ENCODE data around the gene IGF2BP2.

DNA sequence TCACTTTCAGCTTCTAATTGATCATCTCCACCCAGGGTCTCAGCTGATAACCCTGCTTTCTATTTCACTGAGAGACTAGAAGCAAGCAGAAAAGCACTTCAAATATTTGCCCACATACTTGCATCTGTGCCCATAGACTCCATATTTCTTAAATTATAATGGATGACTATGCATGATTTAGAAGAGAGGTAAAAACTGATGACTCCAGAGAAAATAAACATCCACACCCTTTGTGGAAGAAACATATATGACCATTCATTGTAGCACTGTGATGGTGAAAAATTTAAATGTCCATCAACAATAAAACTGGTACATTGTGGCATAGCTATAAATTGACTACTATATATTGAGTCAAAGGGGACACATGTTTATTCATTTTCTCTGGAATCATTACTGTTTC is 7.1 kb upstream of the IGF2BP2 start:
- TF ChIP-seq CTCF (conservative IDR thresholded peaks at IDR 0.05) (no peak), ZFX (IDR thresholded peaks at IDR 0.05) (no peak)
